Measurements from ENCODE around the gene TLE1.

The TLE1 gene

DNA sequence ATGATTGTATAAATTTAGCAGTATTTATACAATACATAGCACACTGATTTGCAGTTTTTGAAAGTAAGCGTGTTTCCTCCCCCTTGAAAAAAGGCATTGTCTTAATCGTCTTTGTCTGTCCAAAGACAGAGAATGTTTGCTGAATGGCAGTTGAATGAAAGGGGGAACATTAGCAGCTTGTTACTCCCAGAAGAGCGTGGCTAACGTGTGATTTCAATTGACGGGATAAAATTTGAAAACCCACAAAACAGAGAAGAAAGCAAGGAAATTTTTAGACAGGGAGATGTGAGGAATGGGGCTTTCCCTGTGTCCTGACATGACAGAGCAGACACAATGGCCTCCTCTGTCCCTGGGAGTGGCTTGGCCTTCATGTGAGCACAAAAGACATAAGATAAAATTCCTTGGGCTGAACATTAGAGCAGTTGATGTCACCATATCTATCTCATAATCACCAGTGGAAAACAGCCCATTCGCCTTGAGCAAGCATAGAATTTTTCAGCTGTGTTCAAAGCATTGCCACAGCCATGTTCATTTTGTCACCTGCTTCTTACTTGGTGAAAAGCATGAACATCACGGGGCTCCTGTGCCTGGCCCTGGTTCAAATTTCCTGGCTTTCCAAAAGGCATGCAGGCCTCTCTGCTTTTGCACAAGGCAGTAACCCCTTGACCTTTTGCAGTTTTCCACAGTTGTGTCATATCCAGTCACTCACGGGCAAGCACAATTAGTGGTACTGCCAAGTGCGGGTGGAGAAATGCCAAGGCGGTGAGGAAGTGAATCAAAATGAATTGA is 126.9 kb downstream of the TLE1 start:
- no peak for TF ChIP-seq ZNF274 (IDR thresholded peaks at IDR 0.05; ENCODE audit: low read depth, low read length)
- H3K4me3 ChIP-seq (ENCODE audit: low read length), result no peak overlapping the region

DNA sequence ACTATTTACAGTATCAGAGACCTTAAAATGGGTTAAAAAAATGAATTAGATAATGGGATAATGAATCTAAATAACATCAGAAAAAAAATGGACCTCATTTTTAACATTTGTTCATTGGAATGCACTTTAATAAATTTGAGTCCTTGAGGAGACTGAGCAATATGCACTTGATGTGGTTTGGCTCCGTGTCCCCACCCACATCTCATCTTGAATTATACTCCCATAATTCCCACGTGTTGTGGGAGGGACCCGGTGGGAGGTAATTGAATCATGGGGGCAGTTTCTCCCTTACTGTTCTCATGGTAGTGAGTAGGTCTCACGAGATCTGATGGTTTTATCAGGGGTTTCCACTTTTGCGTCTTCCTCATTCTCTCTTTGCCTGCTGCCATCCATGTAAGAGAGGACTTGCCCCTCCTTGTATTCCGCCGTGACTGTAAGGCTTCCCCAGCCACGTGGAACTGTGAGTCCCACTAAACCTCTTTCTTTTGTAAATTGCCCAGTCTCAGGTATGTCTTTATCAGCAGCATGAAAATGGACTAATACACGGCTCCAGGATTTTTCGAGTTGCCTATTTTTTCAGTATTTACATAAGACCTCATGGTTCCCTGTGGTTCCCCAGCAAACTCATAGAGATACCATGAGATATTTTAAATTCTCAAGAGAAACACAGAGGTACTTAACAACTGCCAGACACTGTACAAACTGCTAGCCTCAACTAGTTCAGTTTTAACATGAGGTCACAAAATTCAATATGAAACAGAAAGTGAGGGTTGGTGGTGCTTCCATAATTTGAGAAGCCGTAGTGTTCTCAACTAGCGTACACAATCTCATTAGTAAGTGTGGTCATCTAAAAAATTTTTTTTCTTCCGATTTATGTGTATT is 128.3 kb downstream of the TLE1 start:
- H3K4me3 ChIP-seq (ENCODE audit: low read length), result no peak overlapping the region
- no peak for TF ChIP-seq ZNF274 (IDR thresholded peaks at IDR 0.05; ENCODE audit: low read depth, low read length)

DNA sequence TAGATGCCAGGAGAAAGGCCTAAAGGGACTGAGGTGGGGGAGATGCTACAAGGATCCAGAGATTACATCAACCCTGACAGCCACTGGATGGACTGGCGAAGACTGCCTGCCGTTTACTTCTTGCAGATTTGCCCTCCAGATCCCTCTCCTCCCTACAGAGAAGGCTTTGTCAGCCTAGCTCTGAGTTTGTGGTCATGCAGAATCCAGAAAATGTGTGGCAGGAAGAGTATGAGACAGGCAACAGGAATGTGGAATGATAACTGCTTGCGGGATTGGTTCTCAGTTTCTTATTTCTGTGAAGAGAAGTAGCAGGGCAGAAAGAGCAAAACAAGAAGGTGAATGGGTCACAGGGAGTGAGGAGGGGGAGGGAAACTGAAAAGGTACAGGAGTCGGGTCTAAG is 129.6 kb downstream of the TLE1 start:
- TF ChIP-seq ZNF274 (IDR thresholded peaks at IDR 0.05; ENCODE audit: low read depth, low read length), result no peak
- no peak overlapping the region for H3K4me3 ChIP-seq (ENCODE audit: low read length)

DNA sequence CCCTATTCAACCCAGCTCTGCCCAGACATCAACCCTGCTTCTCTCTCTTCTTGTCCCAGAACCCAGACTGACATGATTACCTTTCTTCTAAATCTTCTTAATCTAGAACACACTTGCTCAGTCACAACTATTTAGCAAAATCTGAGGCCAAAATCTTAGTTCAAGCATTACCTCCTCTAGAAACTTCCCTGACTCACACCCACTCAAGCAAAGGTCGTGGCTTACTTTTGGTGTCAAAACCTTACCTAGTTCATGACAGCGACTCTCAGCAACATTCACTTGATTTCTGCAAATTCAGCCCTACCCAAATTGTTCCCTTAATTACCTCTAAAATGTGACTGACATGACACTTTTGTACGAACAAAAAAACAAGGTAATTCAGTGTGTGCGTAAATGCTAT is 130.2 kb downstream of the TLE1 start:
- no peak for TF ChIP-seq ZNF274 (IDR thresholded peaks at IDR 0.05; ENCODE audit: low read depth, low read length)
- no peak overlapping the region for H3K4me3 ChIP-seq (ENCODE audit: low read length)

DNA sequence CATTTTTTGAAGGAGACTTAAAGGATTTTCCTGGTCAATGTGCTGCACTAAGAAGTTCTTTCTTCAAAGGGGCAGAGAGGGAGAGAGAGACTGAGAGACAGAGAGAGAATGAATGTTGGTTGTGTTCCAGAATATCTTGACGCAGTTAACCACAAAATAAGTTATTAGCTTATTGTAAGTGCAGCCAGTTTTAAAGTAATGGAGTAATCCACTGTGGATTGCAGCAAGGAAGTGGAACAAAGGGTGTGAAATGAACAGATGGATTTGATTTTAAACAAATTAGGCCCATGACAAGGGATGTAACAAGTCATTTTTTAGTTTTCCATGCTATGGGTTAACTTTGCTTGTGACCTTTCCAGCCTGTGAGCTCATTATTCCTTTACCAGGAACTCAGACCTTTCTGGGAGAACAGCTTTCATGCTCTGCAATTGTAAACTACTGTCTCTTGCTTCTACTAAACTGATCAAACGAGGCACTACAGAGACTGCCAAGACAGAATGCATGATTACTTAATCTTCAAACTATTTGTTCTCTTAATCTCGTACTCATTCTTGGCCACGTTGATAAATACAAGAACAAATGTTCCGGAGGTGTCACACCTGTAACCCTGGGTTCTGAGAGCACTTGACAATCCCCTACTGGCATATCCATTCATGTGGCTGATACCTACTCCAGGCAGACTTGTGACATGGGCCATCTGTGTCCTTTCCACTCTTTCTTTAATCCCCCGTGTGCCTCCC is 131.1 kb downstream of the TLE1 start:
- TF ChIP-seq ZNF274 (IDR thresholded peaks at IDR 0.05; ENCODE audit: low read depth, low read length), result no peak
- no peak overlapping the region for H3K4me3 ChIP-seq (ENCODE audit: low read length)

DNA sequence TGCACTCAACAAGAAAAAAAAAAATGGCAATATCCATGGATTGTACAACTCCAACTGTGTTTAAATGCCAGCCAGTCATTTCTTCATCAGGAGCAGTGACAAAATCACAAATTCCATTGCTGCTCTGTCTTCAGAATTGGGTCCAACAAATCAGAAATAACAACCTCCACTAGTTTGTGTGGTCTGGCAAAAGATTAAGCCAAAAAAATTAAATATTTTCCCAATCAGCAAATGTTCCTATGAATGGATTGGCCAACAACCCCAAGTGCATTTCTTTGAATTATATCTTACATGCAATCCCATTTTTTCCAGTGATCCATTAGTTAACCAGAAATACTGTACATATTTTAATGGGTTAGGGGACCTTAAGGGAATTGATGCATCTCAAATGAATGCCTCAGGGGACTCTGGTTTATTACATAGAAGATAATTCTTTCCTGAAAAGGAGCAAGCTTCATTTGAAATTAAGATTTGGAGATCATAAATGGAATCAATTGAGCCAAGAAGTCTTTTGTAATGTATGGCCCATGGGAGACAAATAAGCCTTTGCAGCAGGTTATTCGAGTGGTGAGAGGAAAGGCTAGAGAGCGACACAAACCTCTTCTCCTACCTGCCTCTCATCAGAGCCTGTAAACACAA is 131.8 kb downstream of the TLE1 start:
- TF ChIP-seq ZNF274 (IDR thresholded peaks at IDR 0.05; ENCODE audit: low read depth, low read length), result no peak
- H3K4me3 ChIP-seq (ENCODE audit: low read length), result no peak overlapping the region

DNA sequence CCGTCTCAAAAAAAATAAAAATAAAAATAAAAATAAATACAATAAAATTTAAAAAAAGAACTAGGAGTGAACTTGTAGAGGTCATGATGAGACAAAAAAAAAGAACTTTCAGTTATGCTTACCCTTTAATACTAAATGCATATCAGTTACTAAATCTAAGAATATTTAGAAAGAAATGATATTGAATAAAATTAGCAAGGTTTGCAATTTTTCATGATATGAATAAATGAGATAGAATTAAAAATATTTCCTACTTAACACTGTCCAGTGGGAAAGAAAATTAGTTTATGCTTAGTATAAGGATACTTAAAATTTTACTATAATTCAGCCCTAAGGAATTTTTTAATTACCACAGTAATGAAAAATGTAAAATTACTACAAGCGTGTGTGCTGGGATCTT is 132.4 kb downstream of the TLE1 start:
- TF ChIP-seq ZNF274 (IDR thresholded peaks at IDR 0.05; ENCODE audit: low read depth, low read length), result no peak

DNA sequence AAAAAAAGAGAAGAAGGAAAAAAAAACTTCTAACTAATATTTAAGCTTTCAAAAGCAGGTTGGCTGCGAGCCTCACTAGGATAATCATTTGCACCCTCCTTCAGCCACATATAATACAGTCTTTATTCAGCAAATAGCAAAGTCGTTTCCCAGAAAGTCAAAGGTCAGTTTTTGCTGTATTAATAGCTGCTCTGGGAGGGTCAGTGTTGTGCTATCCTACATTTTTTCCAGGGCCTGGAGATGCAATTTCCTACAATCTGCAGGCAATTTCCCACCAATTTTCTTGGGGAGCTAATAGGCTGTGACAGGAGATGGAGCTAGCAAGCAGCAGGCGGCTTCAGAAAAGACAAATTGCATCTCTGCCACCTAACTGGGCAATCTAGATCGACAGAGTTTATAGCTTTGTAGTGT is 136.8 kb downstream of the TLE1 start:
- no peak for TF ChIP-seq ZNF274 (IDR thresholded peaks at IDR 0.05; ENCODE audit: low read depth, low read length)
- no peak overlapping the region for H3K4me3 ChIP-seq (ENCODE audit: low read length)

More for the DNA sequence above, 132.4 kb downstream of the TLE1 start:
- H3K4me3 ChIP-seq (ENCODE audit: low read length), result no peak overlapping the region

DNA sequence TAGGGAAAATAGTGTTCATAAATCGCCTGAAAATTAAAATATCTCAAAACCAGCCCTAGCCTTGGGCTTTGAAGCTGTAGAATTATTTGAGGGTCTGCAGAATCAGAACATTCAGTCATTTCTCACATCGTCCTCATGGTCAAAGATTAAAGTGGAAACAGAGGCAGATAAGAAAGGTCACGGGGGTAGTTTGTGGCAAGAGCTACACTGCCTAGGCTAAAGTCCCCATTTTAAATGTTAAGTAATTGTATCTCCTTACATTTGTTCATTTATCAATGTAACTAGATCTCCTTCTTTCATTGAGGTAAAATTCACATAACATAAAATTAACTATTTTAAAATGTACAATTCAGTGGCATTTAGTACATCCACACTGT is 139.2 kb downstream of the TLE1 start:
- H3K4me3 ChIP-seq (ENCODE audit: low read length), result no peak overlapping the region
- TF ChIP-seq ZNF274 (IDR thresholded peaks at IDR 0.05; ENCODE audit: low read depth, low read length), result no peak

DNA sequence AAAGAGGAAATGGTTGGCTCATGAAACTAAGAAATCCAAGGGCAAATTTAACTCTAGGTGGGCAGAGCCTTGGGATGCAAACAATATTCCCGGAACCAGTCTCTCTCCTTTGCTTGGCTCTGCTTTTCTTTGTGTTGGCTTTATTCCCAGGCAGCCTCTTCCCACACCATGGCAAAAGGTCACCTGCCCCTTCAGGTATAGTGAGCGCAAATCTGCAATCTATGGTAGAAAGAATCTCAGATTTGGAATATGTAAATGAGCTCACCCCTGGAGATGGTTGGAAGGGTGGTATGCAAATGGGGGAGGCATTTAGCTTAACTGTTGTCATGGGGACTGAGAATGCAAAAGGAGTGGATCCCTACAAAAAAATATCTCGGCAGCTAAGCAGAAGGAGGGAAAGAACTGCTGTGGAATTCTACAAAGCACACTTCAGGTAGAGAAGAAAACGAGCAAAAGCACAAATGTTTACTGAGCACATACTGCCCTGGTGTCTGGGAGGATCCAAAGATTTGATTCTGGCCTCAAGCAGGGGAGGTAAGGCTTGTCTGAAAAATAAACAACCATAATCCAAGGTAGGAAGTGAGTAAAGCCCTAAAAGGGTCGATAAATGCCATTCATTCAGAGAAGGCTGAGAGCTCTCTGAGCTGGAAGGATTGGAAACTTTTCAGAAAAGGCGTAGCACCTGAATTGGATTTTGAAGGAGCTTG is 139.7 kb downstream of the TLE1 start:
- H3K4me3 ChIP-seq (ENCODE audit: low read length), result no peak overlapping the region
- TF ChIP-seq ZNF274 (IDR thresholded peaks at IDR 0.05; ENCODE audit: low read depth, low read length), result no peak

DNA sequence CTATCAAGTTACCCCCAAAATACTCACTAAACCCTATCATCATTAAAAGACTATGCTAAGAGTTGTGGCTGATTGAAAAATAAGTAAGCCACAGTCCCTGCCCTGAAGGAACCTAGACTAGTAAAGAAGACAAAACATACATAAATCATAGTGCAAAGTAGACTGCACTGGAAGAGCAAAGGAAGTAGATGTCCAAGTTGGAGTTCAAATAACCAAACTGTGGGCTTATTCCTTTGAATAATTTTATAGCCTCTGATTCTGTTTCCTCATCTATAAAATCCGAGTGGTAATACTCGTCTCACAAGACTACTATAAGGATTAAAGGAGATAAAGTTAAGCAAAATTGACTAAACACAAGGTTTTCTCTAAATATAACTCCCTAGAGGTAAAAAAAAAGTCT is 140.4 kb downstream of the TLE1 start:
- TF ChIP-seq ZNF274 (IDR thresholded peaks at IDR 0.05; ENCODE audit: low read depth, low read length), result no peak
- no peak overlapping the region for H3K4me3 ChIP-seq (ENCODE audit: low read length)

DNA sequence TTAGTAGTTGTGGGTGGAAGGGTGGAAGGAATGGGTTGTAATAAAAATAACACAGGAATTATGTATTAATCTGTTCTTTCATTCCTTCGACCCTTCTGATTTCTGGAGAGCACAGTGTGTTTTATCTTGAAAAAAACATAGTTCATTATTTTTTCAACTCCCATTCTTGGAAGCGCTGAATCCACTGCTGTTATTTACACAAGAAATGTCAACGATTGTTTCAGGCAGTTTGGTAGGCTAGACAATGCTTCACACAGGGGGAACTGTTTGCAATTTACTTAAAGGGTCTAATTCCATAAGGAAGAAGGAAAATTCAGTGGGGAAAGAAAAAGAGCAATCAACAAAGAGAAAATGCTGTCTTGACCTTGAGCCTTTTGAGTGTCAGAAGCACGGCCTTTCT is 142.9 kb downstream of the TLE1 start:
- no peak overlapping the region for H3K4me3 ChIP-seq (ENCODE audit: low read length)
- TF ChIP-seq ZNF274 (IDR thresholded peaks at IDR 0.05; ENCODE audit: low read depth, low read length), result no peak

DNA sequence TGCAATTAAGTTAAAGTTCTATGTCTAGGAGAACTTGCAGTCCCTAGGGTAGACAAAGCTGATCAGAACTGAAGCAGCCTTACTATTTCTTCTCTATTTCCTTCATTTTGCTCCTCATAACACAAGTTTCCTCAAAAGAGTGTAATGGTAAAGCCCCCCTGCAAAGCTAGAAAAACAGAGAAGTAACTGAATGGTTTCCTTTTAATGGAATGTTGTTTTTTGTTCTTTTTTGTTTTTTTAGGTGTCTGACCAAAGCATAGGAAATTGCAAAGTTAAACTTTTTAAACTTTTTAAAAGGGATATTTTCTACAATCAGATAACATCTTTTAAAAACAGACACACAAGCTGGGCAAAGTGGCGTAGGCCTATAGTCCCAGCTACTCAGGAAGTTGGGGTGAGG is 145.7 kb downstream of the TLE1 start:
- H3K4me3 ChIP-seq (ENCODE audit: low read length), result no peak overlapping the region
- TF ChIP-seq ZNF274 (IDR thresholded peaks at IDR 0.05; ENCODE audit: low read depth, low read length), result no peak

All from GM08714 (cell line).